Esophagus (tissue), 2 donors: ENCODE results near the gene WWOX. TPM values are rescaled to one million over a fixed set of nuclear protein-coding genes. Genes with fewer than 3 reads are reported as not detected.
A peak's percentile ranks its signal among the peaks of the same experiment; 100 is the strongest.

Source experiments
- H3K27ac ChIP-seq, 2 donors: one replicate each; pipeline ENCODE4 v1.5.1; 2013; ENCODE audit warnings: low read depth in 2 of 2, mild to moderate bottlenecking in 2 of 2, inconsistent platforms in 1 of 2, low read length in 1 of 2, moderate library complexity in 1 of 2
- H3K27me3 ChIP-seq, 2 donors: one replicate each; pipeline ENCODE4 v1.6.1; 2013; ENCODE audit warnings: low read length in 2 of 2, control low read depth in 1 of 2, mild to moderate bottlenecking in 1 of 2; ENCODE audit not compliant: insufficient read depth in 2 of 2, control insufficient read depth in 1 of 2
- H3K36me3 ChIP-seq, 2 donors: one replicate each; pipeline ENCODE4 v1.6.1; 2013; ENCODE audit warnings: low read length in 1 of 2; ENCODE audit not compliant: control insufficient read depth in 2 of 2, insufficient read depth in 2 of 2
- H3K4me1 ChIP-seq, 2 donors: one replicate each; pipeline ENCODE4 v1.6.1; 2013; ENCODE audit warnings: low read length in 1 of 2; ENCODE audit not compliant: control insufficient read depth in 2 of 2, insufficient read depth in 2 of 2
- H3K4me3 ChIP-seq, 2 donors: one replicate each; pipeline ENCODE4 v1.5.1; 2013; ENCODE audit warnings: low read length in 2 of 2, mild to moderate bottlenecking in 2 of 2, low read depth in 1 of 2, moderate library complexity in 1 of 2
- H3K9me3 ChIP-seq, 2 donors: one replicate each; pipeline ENCODE4 v1.6.1; 2013; ENCODE audit warnings: mild to moderate bottlenecking in 2 of 2, low read depth in 1 of 2, low read length in 1 of 2, moderate library complexity in 1 of 2; ENCODE audit not compliant: control insufficient read depth in 2 of 2, insufficient read depth in 1 of 2
- WGBS, 2 donors: extraction: QIAGEN DNeasy Blood & Tissue Kit; methylation state at CpG; one replicate each; pipeline ENCODE4 v1.1.7; 2013; 5-methylcytosine and 5-hydroxymethylcytosine counted together
- polyA plus RNA-seq, 2 donors: library from polyadenylated mRNA; stranded (reverse); fragments of 200-250 nt; gene quantifications; one replicate each; pipeline ENCODE4 v1.2.3, GENCODE V29; 2013
- donor health status: healthy with polysubstance abuse.
- donor health status: Bipolar disorder and iron deficiency.

Gene WWOX
- polyA plus RNA-seq, 2 donors: 6.4 to 9.1 TPM

GRCh38 chr16:78500659-78501270 is 401.3 kb downstream of the WWOX start:
- no peak overlapping the region for H3K27ac ChIP-seq
- WGBS, 2 donors: 90 to 92% methylated on average over 8 of the region's 8 CpGs

GRCh38 chr16:78501744-78502143 is 402.3 kb downstream of the WWOX start:
- Histone ChIP-seq H3K4me1 (no peaks in the 10 kb centered on the region), H3K27ac (no peak overlapping the region), H3K36me3 (no peaks in the 10 kb centered on the region), H3K27me3 (no peaks in the 10 kb centered on the region), H3K4me3 (no peak overlapping the region), H3K9me3 (no peaks in the 10 kb centered on the region)
- 94 to 97% methylated on average over 8 of the region's 8 CpGs for WGBS, 2 donors

More at GRCh38 chr16:78500659-78501270, 401.3 kb downstream of the WWOX start:
- Histone ChIP-seq H3K4me3 (no peak overlapping the region), H3K27me3 (no peaks in the 10 kb centered on the region), H3K36me3 (no peaks in the 10 kb centered on the region), H3K9me3 (no peaks in the 10 kb centered on the region), H3K4me1 (no peaks in the 10 kb centered on the region)

- 75% methylated on average over 10 of the region's 10 CpGs for WGBS, 2 donors
- H3K27ac ChIP-seq: no peak overlapping the region
Observed at GRCh38 chr16:78502812-78503350, 403.4 kb downstream of the WWOX start.

GRCh38 chr16:78503602-78504001 is 404.1 kb downstream of the WWOX start:
- Histone ChIP-seq H3K36me3 (no peaks in the 10 kb centered on the region), H3K27ac (no peak overlapping the region), H3K9me3 (no peaks in the 10 kb centered on the region), H3K4me3 (no peak overlapping the region), H3K27me3 (no peaks in the 10 kb centered on the region), H3K4me1 (no peaks in the 10 kb centered on the region)
- 33 to 41% methylated on average over 3 of the region's 3 CpGs for WGBS, 2 donors

More at GRCh38 chr16:78502812-78503350, 403.4 kb downstream of the WWOX start:
- Histone ChIP-seq H3K27me3 (no peaks in the 10 kb centered on the region), H3K4me1 (no peaks in the 10 kb centered on the region), H3K36me3 (no peaks in the 10 kb centered on the region), H3K9me3 (no peaks in the 10 kb centered on the region), H3K4me3 (no peak overlapping the region)

GRCh38 chr16:78504401-78504851 is 405.0 kb downstream of the WWOX start:
- 58 to 62% methylated on average over 12 of the region's 12 CpGs for WGBS, 2 donors
- Histone ChIP-seq H3K27ac (no peak overlapping the region), H3K9me3 (no peaks in the 10 kb centered on the region), H3K36me3 (no peaks in the 10 kb centered on the region), H3K27me3 (no peaks in the 10 kb centered on the region), H3K4me3 (no peak overlapping the region), H3K4me1 (no peaks in the 10 kb centered on the region)

GRCh38 chr16:78505036-78505435 is 405.6 kb downstream of the WWOX start:
- WGBS, 2 donors: 51 to 60% methylated on average over 6 of the region's 6 CpGs
- H3K4me1 ChIP-seq: no peaks in the 10 kb centered on the region
- no peak overlapping the region for H3K4me3 ChIP-seq
- H3K27ac ChIP-seq: peak overlapping the region in 1 of 2 donors; percentile 1
- no peaks in the 10 kb centered on the region for H3K9me3 ChIP-seq
- H3K27me3 ChIP-seq: no peaks in the 10 kb centered on the region
- no peaks in the 10 kb centered on the region for H3K36me3 ChIP-seq

GRCh38 chr16:78505544-78506366 is 406.3 kb downstream of the WWOX start:
- H3K36me3 ChIP-seq: no peaks in the 10 kb centered on the region
- H3K4me1 ChIP-seq: no peaks in the 10 kb centered on the region
- H3K27ac ChIP-seq: peak overlapping the region; percentile 1 to 26
- no peaks in the 10 kb centered on the region for H3K9me3 ChIP-seq
- no peak overlapping the region for H3K4me3 ChIP-seq
- no peaks in the 10 kb centered on the region for H3K27me3 ChIP-seq
- 56 to 59% methylated on average over 23 of the region's 23 CpGs for WGBS, 2 donors

GRCh38 chr16:78506367-78507193 is 407.1 kb downstream of the WWOX start:
- H3K36me3 ChIP-seq: no peaks in the 10 kb centered on the region
- H3K4me1 ChIP-seq: no peaks in the 10 kb centered on the region
- H3K9me3 ChIP-seq: no peaks in the 10 kb centered on the region
- H3K4me3 ChIP-seq: no peak overlapping the region
- H3K27ac ChIP-seq: no peak overlapping the region
- 84 to 89% methylated on average over 11 of the region's 11 CpGs for WGBS, 2 donors
- no peaks in the 10 kb centered on the region for H3K27me3 ChIP-seq

GRCh38 chr16:78507576-78507975 is 408.1 kb downstream of the WWOX start:
- Histone ChIP-seq H3K4me1 (no peaks in the 10 kb centered on the region), H3K27me3 (no peaks in the 10 kb centered on the region)

More at GRCh38 chr16:78507576-78507975, 408.1 kb downstream of the WWOX start:
- Histone ChIP-seq H3K36me3 (no peaks in the 10 kb centered on the region), H3K27ac (no peak overlapping the region), H3K4me3 (no peak overlapping the region), H3K9me3 (no peaks in the 10 kb centered on the region)
- 94 to 95% methylated on average over 12 of the region's 12 CpGs for WGBS, 2 donors
